Measurements from ENCODE around the gene INO80E. TPM values are rescaled to one million over a fixed set of nuclear protein-coding genes. Genes with fewer than 3 reads are reported as not detected.
A peak's percentile ranks its signal among the peaks of the same experiment; 100 is the strongest.

INO80E gene
- total RNA-seq, 4 donors from 2014 or later, result 45.4 to 74.8 (median 55.5) TPM

DNA sequence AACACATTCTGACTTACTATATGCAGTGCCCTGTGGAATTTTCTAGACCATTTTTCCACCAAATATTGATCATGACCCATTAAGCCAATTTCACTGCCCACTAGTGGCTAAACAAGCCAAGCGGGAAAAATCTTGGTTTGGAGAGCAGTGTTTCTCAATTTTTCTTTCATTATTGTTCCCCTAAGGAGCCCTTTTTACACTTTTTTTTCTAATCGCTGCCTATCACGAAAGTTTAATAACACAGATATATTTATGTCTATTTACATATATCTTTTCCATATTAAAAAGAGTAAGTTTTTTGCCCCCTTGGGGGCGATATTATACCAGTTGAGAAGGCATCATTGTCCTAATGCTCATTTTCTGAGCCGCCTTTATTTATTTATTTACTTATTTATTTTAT lies 45.8 kb downstream of the INO80E start:
- Histone ChIP-seq H3K4me1 (no peaks in the 10 kb centered on the region), H3K36me3 (no peaks in the 10 kb centered on the region), H3K27ac (no peak overlapping the region), H3K27me3 (no peaks in the 10 kb centered on the region), H3K9me3 (no peaks in the 10 kb centered on the region), H3K4me3 (no peak overlapping the region)
- no peak for ATAC-seq
- TF ChIP-seq, protein P1, sequence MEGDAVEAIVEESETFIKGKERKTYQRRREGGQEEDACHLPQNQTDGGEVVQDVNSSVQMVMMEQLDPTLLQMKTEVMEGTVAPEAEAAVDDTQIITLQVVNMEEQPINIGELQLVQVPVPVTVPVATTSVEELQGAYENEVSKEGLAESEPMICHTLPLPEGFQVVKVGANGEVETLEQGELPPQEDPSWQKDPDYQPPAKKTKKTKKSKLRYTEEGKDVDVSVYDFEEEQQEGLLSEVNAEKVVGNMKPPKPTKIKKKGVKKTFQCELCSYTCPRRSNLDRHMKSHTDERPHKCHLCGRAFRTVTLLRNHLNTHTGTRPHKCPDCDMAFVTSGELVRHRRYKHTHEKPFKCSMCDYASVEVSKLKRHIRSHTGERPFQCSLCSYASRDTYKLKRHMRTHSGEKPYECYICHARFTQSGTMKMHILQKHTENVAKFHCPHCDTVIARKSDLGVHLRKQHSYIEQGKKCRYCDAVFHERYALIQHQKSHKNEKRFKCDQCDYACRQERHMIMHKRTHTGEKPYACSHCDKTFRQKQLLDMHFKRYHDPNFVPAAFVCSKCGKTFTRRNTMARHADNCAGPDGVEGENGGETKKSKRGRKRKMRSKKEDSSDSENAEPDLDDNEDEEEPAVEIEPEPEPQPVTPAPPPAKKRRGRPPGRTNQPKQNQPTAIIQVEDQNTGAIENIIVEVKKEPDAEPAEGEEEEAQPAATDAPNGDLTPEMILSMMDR (IDR thresholded peaks at IDR 0.05 in 4 of 5, conservative IDR thresholded peaks at IDR 0.05 in 1 of 5), result peak in 3 of 5 experiments; percentile 34 to 65 (median 48)
- no peak for TF ChIP-seq POLR2A (IDR thresholded peaks at IDR 0.05)
- intact Hi-C loops (cut with DNase I; ENCODE audit: low total_unique reads), result loop anchor here (2.0 kb wide), 1 partner anchor 51 kb away; no protein-coding TSS in a partner anchor
- no peak for DNase-seq
- in situ Hi-C loops (cut with MboI; ENCODE audit: low sequenced_read_pairs in 4 of 4), result loop anchor here in 2 of 4 donors (10.0 to 25.0 kb wide), 2 partner anchors 143 to 355 kb away; partner anchors contain the start of genes CORO1A (in 1 of the 2) and QPRT (in 1 of the 2)

DNA sequence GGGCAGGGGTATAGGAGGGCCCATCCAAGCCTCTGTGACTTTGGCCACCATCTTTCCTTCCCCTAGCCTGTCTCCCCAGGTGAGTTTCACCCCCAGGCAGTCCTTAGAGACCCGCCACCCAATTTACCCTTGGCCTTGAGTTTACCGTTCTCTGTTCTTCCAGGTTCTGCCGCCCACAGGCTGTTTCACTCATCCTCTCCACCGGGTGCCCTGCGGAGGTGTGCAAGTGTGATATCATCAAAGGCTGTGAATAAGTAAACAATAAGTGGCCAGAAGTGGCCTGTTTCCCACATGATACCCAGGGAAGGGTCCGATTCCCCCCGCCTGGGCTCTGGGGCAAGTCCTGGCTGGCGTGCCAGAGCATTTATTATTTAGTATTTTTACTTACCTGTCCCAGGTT lies 50.1 kb downstream of the INO80E start:
- no peak for ATAC-seq
- no peak overlapping the region for H3K27ac ChIP-seq
- DNase-seq, result no peak
- TF ChIP-seq POLR2A (IDR thresholded peaks at IDR 0.05), result no peak
- in situ Hi-C loops (cut with MboI; ENCODE audit: low sequenced_read_pairs in 4 of 4), result loop anchor here in 2 of 4 donors (10.0 to 25.0 kb wide), 2 partner anchors 139 to 359 kb away; partner anchors contain the start of genes CORO1A (in 1 of the 2) and QPRT (in 1 of the 2)
- H3K4me3 ChIP-seq, result no peak overlapping the region
- H3K36me3 ChIP-seq, result no peaks in the 10 kb centered on the region
- no peaks in the 10 kb centered on the region for H3K4me1 ChIP-seq
- H3K9me3 ChIP-seq, result no peaks in the 10 kb centered on the region
- intact Hi-C loops (cut with DNase I; ENCODE audit: low total_unique reads), result no loop called here
- no peaks in the 10 kb centered on the region for H3K27me3 ChIP-seq

DNA sequence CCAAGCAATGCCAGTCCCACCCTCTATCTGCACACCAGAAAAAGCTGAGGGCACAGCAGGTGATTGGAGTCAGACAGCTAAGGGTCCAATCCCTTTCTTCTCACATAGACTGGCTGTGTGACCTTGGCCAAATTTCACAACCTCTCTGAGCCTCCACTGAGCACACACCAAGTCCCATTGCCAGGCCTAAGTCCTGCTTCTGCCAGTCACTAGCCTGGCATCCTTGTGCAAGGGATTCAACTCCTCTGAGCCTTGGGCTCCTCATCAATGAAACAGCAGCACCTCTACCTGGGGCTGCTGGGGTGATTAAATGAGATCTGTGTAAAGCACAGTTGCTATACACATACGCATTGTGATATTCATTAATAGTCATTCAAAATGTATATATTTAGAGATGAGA lies 50.5 kb downstream of the INO80E start:
- H3K36me3 ChIP-seq, result no peaks in the 10 kb centered on the region
- DNase-seq (no peak), ATAC-seq (no peak)
- intact Hi-C loops (cut with DNase I; ENCODE audit: low total_unique reads), result no loop called here
- no peaks in the 10 kb centered on the region for H3K4me1 ChIP-seq
- no peak for TF ChIP-seq POLR2A (IDR thresholded peaks at IDR 0.05)
- TF ChIP-seq, protein P1 (IDR thresholded peaks at IDR 0.05 in 4 of 5, conservative IDR thresholded peaks at IDR 0.05 in 1 of 5), result no peak
- H3K27ac ChIP-seq, result no peak overlapping the region
- no peak overlapping the region for H3K4me3 ChIP-seq
- H3K27me3 ChIP-seq, result no peaks in the 10 kb centered on the region
- H3K9me3 ChIP-seq, result no peaks in the 10 kb centered on the region
- in situ Hi-C loops (cut with MboI; ENCODE audit: low sequenced_read_pairs in 4 of 4), result loop anchor here in 2 of 4 donors (10.0 to 25.0 kb wide), 2 partner anchors 138 to 359 kb away; partner anchors contain the start of genes CORO1A (in 1 of the 2) and QPRT (in 1 of the 2)

DNA sequence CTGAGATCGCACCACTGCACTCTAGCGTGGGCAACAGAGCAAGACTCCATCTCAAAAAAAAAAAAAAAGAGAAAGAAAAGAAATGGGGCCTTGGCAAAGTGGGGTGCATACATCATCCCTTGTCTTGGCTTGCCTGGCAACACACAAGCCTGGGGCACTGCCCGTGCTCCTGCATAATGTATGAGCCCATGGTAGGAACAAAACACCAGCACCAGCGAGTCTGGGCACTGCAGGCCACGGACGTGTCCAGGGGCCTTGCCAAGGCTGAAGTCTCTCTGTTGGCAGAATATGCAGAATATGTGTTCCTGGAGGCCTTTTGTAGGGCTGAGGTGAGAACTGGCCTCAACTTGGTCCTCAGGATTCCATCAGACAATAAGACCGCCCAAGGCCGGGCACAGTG lies 53.8 kb downstream of the INO80E start:
- Histone ChIP-seq H3K4me3 (no peak overlapping the region), H3K27me3 (no peaks in the 10 kb centered on the region), H3K36me3 (no peaks in the 10 kb centered on the region), H3K9me3 (no peaks in the 10 kb centered on the region), H3K27ac (no peak overlapping the region), H3K4me1 (peaks cover 7% of the 10 kb centered on the region in 2 donors)
- TF ChIP-seq, protein P1 (IDR thresholded peaks at IDR 0.05 in 4 of 5, conservative IDR thresholded peaks at IDR 0.05 in 1 of 5), result no peak
- no peak for TF ChIP-seq POLR2A (IDR thresholded peaks at IDR 0.05)
- intact Hi-C loops (cut with DNase I; ENCODE audit: low total_unique reads) (no loop called here), in situ Hi-C loops (cut with MboI; ENCODE audit: low sequenced_read_pairs in 4 of 4) (loop anchor here in 3 of 4 donors (5.0 to 25.0 kb wide), 5 partner anchors 67 to 363 kb away; partner anchors contain the start of genes CD2BP2 (in 1 of the 3), CORO1A (in 1 of the 3), MYL11 (in 1 of the 3) and QPRT (in 1 of the 3))
- DNase-seq (no peak), ATAC-seq (no peak)

DNA sequence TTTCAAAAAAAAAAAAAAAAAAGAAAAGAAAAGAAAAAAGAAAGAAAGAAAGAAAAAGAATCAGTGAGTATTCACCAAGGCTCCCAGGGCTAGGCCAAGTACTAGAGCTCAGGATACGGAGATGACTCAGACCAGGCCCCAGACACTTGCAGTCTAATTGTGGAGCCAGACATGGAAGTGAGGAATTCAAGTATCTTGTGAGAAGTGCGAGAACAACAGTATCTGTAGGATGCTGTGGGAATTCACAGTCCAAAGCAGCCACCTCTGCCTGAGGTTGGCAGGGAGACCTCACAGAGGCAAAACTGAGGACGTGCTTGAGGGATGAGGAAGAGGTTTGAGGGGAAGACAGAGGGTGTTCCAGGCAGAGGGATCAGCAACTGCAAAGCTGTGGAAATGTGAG lies 55.5 kb downstream of the INO80E start:
- DNase-seq, result no peak
- Histone ChIP-seq H3K27ac (no peak overlapping the region), H3K4me3 (no peak overlapping the region), H3K36me3 (no peaks in the 10 kb centered on the region), H3K9me3 (no peaks in the 10 kb centered on the region), H3K27me3 (no peaks in the 10 kb centered on the region), H3K4me1 (peaks cover 7% of the 10 kb centered on the region in 2 donors)
- intact Hi-C loops (cut with DNase I; ENCODE audit: low total_unique reads) (no loop called here), in situ Hi-C loops (cut with MboI; ENCODE audit: low sequenced_read_pairs in 4 of 4) (loop anchor here in 2 of 4 donors (5.0 to 25.0 kb wide), 3 partner anchors 66 to 361 kb away; partner anchors contain the start of genes CD2BP2 (in 1 of the 2), MYL11 (in 1 of the 2), TBC1D10B (in 1 of the 2) and ZNF771 (in 1 of the 2))
- ATAC-seq, result no peak
- TF ChIP-seq, protein P1 (IDR thresholded peaks at IDR 0.05 in 4 of 5, conservative IDR thresholded peaks at IDR 0.05 in 1 of 5), result no peak
- TF ChIP-seq POLR2A (IDR thresholded peaks at IDR 0.05), result no peak

Data from gastrocnemius medialis (tissue), 4 donors.